Measurements from ENCODE around the gene SRRM5.

GRCh38 chr19:43638995-43639518 is 27.2 kb downstream of the SRRM5 start:
- TF ChIP-seq ZNF274 (IDR thresholded peaks at IDR 0.05; ENCODE audit: low read depth, low read length) (no peak), YY1 (IDR thresholded peaks at IDR 0.05; ENCODE audit: insufficient read depth, insufficient read length) (no peak)

All from NT2/D1 (cell line).